NAMALWA (cell line): ENCODE data around the gene FARSB.
"Not testable (repeated sequence)": the region's sequence is repeated elsewhere in the genome, so short reads cannot be mapped to it uniquely, and the experiment has no call there.

Source experiments
- DNase-seq: peaks from one replicate; pipeline ENCODE4 v3.0.0-alpha.2; 2015; ENCODE audit warnings: low spot score

FARSB gene

GRCh38 chr2:222604749-222605515 is 51.0 kb downstream of the FARSB start:
- no peak for DNase-seq

GRCh38 chr2:222603501-222603900 is 52.4 kb downstream of the FARSB start:
- no peak for DNase-seq

- DNase-seq = no peak
Observed at GRCh38 chr2:222598611-222599010, 57.3 kb downstream of the FARSB start.

GRCh38 chr2:222595581-222595980 is 60.3 kb downstream of the FARSB start:
- no peak for DNase-seq

GRCh38 chr2:222594679-222595078 is 61.2 kb downstream of the FARSB start:
- DNase-seq = no peak

GRCh38 chr2:222592176-222592575 is 63.7 kb downstream of the FARSB start:
- no peak for DNase-seq

- DNase-seq = no peak
Observed at GRCh38 chr2:222591661-222592060, 64.2 kb downstream of the FARSB start.

- not testable (repeated sequence) for DNase-seq
Observed at GRCh38 chr2:222584589-222584988, 71.3 kb downstream of the FARSB start.

GRCh38 chr2:222582928-222583327 is 73.0 kb downstream of the FARSB start:
- peak; percentile 31 for DNase-seq

- no peak for DNase-seq
Observed at GRCh38 chr2:222577341-222577740, 78.6 kb downstream of the FARSB start.

GRCh38 chr2:222576171-222577081 is 79.5 kb downstream of the FARSB start:
- DNase-seq = no peak

GRCh38 chr2:222575618-222576017 is 80.3 kb downstream of the FARSB start:
- no peak for DNase-seq

GRCh38 chr2:222572751-222573174 is 83.1 kb downstream of the FARSB start:
- DNase-seq = no peak

- no peak for DNase-seq
Observed at GRCh38 chr2:222572264-222572721, 83.6 kb downstream of the FARSB start.

GRCh38 chr2:222569826-222570225 is 86.1 kb downstream of the FARSB start:
- DNase-seq = no peak

GRCh38 chr2:222568865-222569264 is 87.0 kb downstream of the FARSB start:
- no peak for DNase-seq

GRCh38 chr2:222566229-222566628 is 89.7 kb downstream of the FARSB start:
- DNase-seq = no peak

- DNase-seq = no peak
Observed at GRCh38 chr2:222563936-222564335, 92.0 kb downstream of the FARSB start.

- DNase-seq = no peak
Observed at GRCh38 chr2:222563106-222563718, 92.7 kb downstream of the FARSB start.

- peak; percentile 72 for DNase-seq
Observed at GRCh38 chr2:222561817-222562645, 93.9 kb downstream of the FARSB start.

GRCh38 chr2:222561151-222561550 is 94.7 kb downstream of the FARSB start:
- DNase-seq = no peak

- DNase-seq = no peak
Observed at GRCh38 chr2:222554517-222554916, 101.4 kb downstream of the FARSB start.
